Breast epithelium (tissue), 3 donors: ENCODE measurements around the gene SMCO4.

ENCODE experiments used
- POLR2A ChIP-seq: fragments of 450-650 bp; IDR thresholded peaks from one replicate; pipeline ENCODE4 v1.6.1; 2016; ENCODE audit warnings: antibody characterized with exemption, mild to moderate bottlenecking, moderate library complexity
- TF ChIP-seq, protein P1 (sequence below), 3 donors: fragments of 450-650 bp; IDR thresholded peaks; one replicate each; pipeline ENCODE4 v1.5.1; 2016 to 2017; ENCODE audit warnings: antibody characterized with exemption in 3 of 3, mild to moderate bottlenecking in 3 of 3, moderate library complexity in 3 of 3

DNA sequence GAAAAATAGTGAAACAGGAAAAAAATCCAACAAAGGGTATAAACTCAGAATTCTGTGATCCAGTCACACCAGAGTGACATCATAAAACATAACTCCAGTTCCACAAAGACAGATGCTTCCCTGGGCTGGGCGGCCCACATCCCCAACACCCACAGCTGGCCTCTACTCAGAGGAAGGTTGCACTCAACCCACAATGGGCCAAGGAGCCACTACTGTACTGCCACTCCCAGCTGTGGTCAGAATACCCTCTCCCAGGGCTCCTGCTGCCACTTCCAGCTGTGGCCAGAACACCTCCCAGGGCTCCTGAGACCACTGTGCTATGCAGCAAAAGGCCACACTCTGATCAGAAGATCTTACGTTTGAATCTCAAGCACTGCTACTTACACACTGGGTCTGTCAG, 18.3 kb downstream of the SMCO4 start:
- TF ChIP-seq, protein P1, sequence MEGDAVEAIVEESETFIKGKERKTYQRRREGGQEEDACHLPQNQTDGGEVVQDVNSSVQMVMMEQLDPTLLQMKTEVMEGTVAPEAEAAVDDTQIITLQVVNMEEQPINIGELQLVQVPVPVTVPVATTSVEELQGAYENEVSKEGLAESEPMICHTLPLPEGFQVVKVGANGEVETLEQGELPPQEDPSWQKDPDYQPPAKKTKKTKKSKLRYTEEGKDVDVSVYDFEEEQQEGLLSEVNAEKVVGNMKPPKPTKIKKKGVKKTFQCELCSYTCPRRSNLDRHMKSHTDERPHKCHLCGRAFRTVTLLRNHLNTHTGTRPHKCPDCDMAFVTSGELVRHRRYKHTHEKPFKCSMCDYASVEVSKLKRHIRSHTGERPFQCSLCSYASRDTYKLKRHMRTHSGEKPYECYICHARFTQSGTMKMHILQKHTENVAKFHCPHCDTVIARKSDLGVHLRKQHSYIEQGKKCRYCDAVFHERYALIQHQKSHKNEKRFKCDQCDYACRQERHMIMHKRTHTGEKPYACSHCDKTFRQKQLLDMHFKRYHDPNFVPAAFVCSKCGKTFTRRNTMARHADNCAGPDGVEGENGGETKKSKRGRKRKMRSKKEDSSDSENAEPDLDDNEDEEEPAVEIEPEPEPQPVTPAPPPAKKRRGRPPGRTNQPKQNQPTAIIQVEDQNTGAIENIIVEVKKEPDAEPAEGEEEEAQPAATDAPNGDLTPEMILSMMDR (IDR thresholded peaks at IDR 0.05), result no peak
- TF ChIP-seq POLR2A, result no peak
